ENCODE data around the gene ASCL2. TPM values are rescaled to one million over a fixed set of nuclear protein-coding genes. Genes with fewer than 3 reads are reported as not detected.

The ASCL2 gene
- total and polyA plus RNA-seq, 2 of the 4 experiments (the other 2 are of a cell fraction) = not detected

- Histone ChIP-seq H4K91ac (ENCODE audit: insufficient read depth, low read depth, low read length) (no peak overlapping the region), H3K27ac (ENCODE audit: insufficient read depth, low read length) (no peak overlapping the region), H3K36me3 (ENCODE audit: control insufficient read depth, insufficient read depth, low read length) (no peaks in the 10 kb centered on the region), H3K9ac (ENCODE audit: low read depth, low read length) (no peak overlapping the region), H3K9me1 (ENCODE audit: insufficient read depth, low read length) (no peaks in the 10 kb centered on the region), H3K4me2 (ENCODE audit: low read depth, low read length) (no peak overlapping the region), H4K20me1 (ENCODE audit: insufficient read depth, low read length) (no peaks in the 10 kb centered on the region), H2AFZ (replicated peaks; ENCODE audit: low read length, poor library complexity) (no peak overlapping the region), H2BK5ac (ENCODE audit: low read depth, low read length, poor library complexity, severe bottlenecking) (no peak overlapping the region), H3K4ac (ENCODE audit: low read depth, low read length) (no peak overlapping the region), H3K9me3 (ENCODE audit: control insufficient read depth, insufficient read depth, low read length) (no peaks in the 10 kb centered on the region), H2BK120ac (ENCODE audit: low read depth, low read length) (no peak overlapping the region), H3K4me3 (ENCODE audit: insufficient read depth, low read depth, low read length) (no peak overlapping the region), H3K18ac (ENCODE audit: low read depth, low read length) (no peak overlapping the region), H3K4me1 (ENCODE audit: control insufficient read depth, insufficient read depth, low read length) (no peaks in the 10 kb centered on the region), H3K56ac (ENCODE audit: extremely low read depth, insufficient read depth, low read length) (no peak overlapping the region), H2BK20ac (ENCODE audit: low read depth, low read length) (no peak overlapping the region), H3K23ac (ENCODE audit: low read depth, low read length) (no peak overlapping the region), H2BK15ac (ENCODE audit: low read depth, low read length) (no peak overlapping the region), H2AK9ac (replicated peaks; ENCODE audit: low read depth, low read length, poor library complexity) (no peak overlapping the region), H3K27me3 (ENCODE audit: control insufficient read depth, insufficient read depth, low read length) (peaks cover 26% of the 10 kb centered on the region), H4K8ac (ENCODE audit: low read depth in 2 of 2, low read length in 2 of 2) (no peak overlapping the region), H4K5ac (ENCODE audit: low read depth, low read length) (no peak overlapping the region), H3K14ac (replicated peaks; ENCODE audit: low read depth, low read length) (no peak overlapping the region), H2AK5ac (ENCODE audit: low read depth, low read length) (no peak overlapping the region), H3K79me1 (ENCODE audit: low read depth in 1 of 2, low read length in 2 of 2) (no peaks in the 10 kb centered on the region)
- CTCF ChIA-PET = no interaction called here
- BruUV-seq (replicated peaks) = no TSS peak
- intact Hi-C loops (cut with micrococcal nuclease) = no loop called here
- WGBS, 2 experiments (ENCODE audit: extremely low coverage in 2 of 2, insufficient read length in 1 of 2) = 57% methylated on average over 1 of the region's 20 CpGs; no CpG with 5 or more reads in 1 of the 2 experiments
- no peak for DNase-seq
- no peak for TF ChIP-seq MAFK (IDR thresholded peaks at IDR 0.05; ENCODE audit: low read depth, low read length)
- no peak for TF ChIP-seq POLR2A (IDR thresholded peaks at IDR 0.05; ENCODE audit: low read depth, low read length)
- TF ChIP-seq BHLHE40 (IDR thresholded peaks at IDR 0.05; ENCODE audit: low read depth, low read length) = no peak
- TF ChIP-seq SMC3 (IDR thresholded peaks at IDR 0.05; ENCODE audit: low read depth, low read length) = no peak
- no peak for TF ChIP-seq MXI1 (IDR thresholded peaks at IDR 0.05; ENCODE audit: borderline replicate concordance, low read depth, low read length)
- TF ChIP-seq USF2 (IDR thresholded peaks at IDR 0.05; ENCODE audit: low read depth, low read length) = no peak
- TF ChIP-seq RAD21 (IDR thresholded peaks at IDR 0.05; ENCODE audit: low read length) = no peak
- no peak for TF ChIP-seq NFE2L2 (IDR thresholded peaks at IDR 0.05; ENCODE audit: low read depth, low read length)
- TF ChIP-seq RFX5 (IDR thresholded peaks at IDR 0.05; ENCODE audit: low read depth, low read length) = no peak
- TF ChIP-seq ELK1 (IDR thresholded peaks at IDR 0.05; ENCODE audit: borderline replicate concordance, low read depth, low read length) = no peak
- no peak for TF ChIP-seq RCOR1 (IDR thresholded peaks at IDR 0.05; ENCODE audit: insufficient replicate concordance, low read length)
- no peak for TF ChIP-seq CHD1 (IDR thresholded peaks at IDR 0.05; ENCODE audit: low read depth, low read length)
- TF ChIP-seq FOS (IDR thresholded peaks at IDR 0.05; ENCODE audit: low read depth, low read length) = no peak
- no peak for TF ChIP-seq CTCF (conservative IDR thresholded peaks at IDR 0.05; ENCODE audit: low read depth, low read length)
- no peak for TF ChIP-seq MAZ (IDR thresholded peaks at IDR 0.05; ENCODE audit: borderline replicate concordance, low read depth, low read length)
- no peak for TF ChIP-seq CEBPB (IDR thresholded peaks at IDR 0.05; ENCODE audit: low read depth, low read length)
- dilution Hi-C loops (cut with HindIII; ENCODE audit: low sequenced_read_pairs, unreplicated experiment) = no loop called here
- ATAC-seq (ENCODE audit: low read depth) = no peak
- in situ Hi-C loops (cut with MboI; ENCODE audit: low sequenced_read_pairs) = no loop called here
- POLR2A ChIA-PET (ENCODE audit: unreplicated experiment) = no interaction called here
These were observed 21.0 kb downstream of the ASCL2 start for GRCh38 chr11:2249189-2249916.

All from IMR-90 (cell line).